Measurements from ENCODE around the gene TBPL1. TPM values are rescaled to one million over a fixed set of nuclear protein-coding genes. Genes with fewer than 3 reads are reported as not detected.

Gene TBPL1
- total RNA-seq, 1 experiment from 2014 or later, result 42.1 TPM

GRCh38 chr6:133954657-133955576, 1.9 kb downstream of the TBPL1 start:
- Mint-ChIP-seq H3K4me1 (peaks cover 40% of the 10 kb centered on the region), H3K9me3 (no peaks in the 10 kb centered on the region), H3K27ac (no peak overlapping the region; the same call in 1 of the 2 replicates), H3K27me3 (ENCODE audit: low read depth) (peaks cover 8% of the 10 kb centered on the region), H3K4me3 (peak overlapping the region; percentile 96), H3K36me3 (no peaks in the 10 kb centered on the region)
- ChIA-PET CTCF (interaction anchor here (1.2 to 2.7 kb wide), 3 partner anchors 11 to 142 kb away, joined by 6 to 14 read pairs (median 7); no protein-coding TSS in a partner anchor), POLR2A (no interaction called here)
- TF ChIP-seq ZNF671 (CRISPR knock-in tag; IDR thresholded peaks at IDR 0.05) (no peak), NFATC4 (CRISPR knock-in tag; IDR thresholded peaks at IDR 0.05) (no peak), OVOL2 (CRISPR knock-in tag; IDR thresholded peaks at IDR 0.05; ENCODE audit: borderline replicate concordance) (no peak), NR1H2 (CRISPR knock-in tag; IDR thresholded peaks at IDR 0.05) (no peak), KAT7 (CRISPR knock-in tag; IDR thresholded peaks at IDR 0.05; ENCODE audit: borderline replicate concordance) (no peak)
- TF ChIP-seq, protein P1, sequence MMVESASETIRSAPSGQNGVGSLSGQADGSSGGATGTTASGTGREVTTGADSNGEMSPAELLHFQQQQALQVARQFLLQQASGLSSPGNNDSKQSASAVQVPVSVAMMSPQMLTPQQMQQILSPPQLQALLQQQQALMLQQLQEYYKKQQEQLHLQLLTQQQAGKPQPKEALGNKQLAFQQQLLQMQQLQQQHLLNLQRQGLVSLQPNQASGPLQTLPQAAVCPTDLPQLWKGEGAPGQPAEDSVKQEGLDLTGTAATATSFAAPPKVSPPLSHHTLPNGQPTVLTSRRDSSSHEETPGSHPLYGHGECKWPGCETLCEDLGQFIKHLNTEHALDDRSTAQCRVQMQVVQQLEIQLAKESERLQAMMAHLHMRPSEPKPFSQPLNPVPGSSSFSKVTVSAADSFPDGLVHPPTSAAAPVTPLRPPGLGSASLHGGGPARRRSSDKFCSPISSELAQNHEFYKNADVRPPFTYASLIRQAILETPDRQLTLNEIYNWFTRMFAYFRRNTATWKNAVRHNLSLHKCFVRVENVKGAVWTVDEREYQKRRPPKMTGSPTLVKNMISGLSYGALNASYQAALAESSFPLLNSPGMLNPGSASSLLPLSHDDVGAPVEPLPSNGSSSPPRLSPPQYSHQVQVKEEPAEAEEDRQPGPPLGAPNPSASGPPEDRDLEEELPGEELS (CRISPR knock-in tag; IDR thresholded peaks at IDR 0.05), result no peak
- TF ChIP-seq, protein P2, sequence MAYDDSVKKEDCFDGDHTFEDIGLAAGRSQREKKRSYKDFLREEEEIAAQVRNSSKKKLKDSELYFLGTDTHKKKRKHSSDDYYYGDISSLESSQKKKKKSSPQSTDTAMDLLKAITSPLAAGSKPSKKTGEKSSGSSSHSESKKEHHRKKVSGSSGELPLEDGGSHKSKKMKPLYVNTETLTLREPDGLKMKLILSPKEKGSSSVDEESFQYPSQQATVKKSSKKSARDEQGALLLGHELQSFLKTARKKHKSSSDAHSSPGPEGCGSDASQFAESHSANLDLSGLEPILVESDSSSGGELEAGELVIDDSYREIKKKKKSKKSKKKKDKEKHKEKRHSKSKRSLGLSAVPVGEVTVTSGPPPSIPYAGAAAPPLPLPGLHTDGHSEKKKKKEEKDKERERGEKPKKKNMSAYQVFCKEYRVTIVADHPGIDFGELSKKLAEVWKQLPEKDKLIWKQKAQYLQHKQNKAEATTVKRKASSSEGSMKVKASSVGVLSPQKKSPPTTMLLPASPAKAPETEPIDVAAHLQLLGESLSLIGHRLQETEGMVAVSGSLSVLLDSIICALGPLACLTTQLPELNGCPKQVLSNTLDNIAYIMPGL (CRISPR knock-in tag; IDR thresholded peaks at IDR 0.05), result no peak
- DNase-seq (ENCODE audit: low spot score) (no peak), ATAC-seq (no peak)

GRCh38 chr6:133955582-133956415, 2.8 kb downstream of the TBPL1 start:
- H3K36me3 Mint-ChIP-seq, result no peaks in the 10 kb centered on the region
- ATAC-seq, result no peak
- POLR2A ChIA-PET, result no interaction called here
- H3K27me3 Mint-ChIP-seq (ENCODE audit: low read depth), result peaks cover 8% of the 10 kb centered on the region
- no peak overlapping the region for H3K27ac Mint-ChIP-seq
- peak overlapping the region; percentile 96 for H3K4me3 Mint-ChIP-seq
- no peak for DNase-seq (ENCODE audit: low spot score)
- H3K4me1 Mint-ChIP-seq, result peaks cover 40% of the 10 kb centered on the region
- H3K9me3 Mint-ChIP-seq, result no peaks in the 10 kb centered on the region
- no peak for TF ChIP-seq ZNF671 (CRISPR knock-in tag; IDR thresholded peaks at IDR 0.05)
- TF ChIP-seq NR2C2 (CRISPR knock-in tag; IDR thresholded peaks at IDR 0.05), result no peak
- no peak for TF ChIP-seq HMGA2 (CRISPR knock-in tag; IDR thresholded peaks at IDR 0.05)
- no peak for TF ChIP-seq GRHL2 (CRISPR knock-in tag; IDR thresholded peaks at IDR 0.05; ENCODE audit: insufficient replicate concordance, severe bottlenecking)
- TF ChIP-seq, protein P3, sequence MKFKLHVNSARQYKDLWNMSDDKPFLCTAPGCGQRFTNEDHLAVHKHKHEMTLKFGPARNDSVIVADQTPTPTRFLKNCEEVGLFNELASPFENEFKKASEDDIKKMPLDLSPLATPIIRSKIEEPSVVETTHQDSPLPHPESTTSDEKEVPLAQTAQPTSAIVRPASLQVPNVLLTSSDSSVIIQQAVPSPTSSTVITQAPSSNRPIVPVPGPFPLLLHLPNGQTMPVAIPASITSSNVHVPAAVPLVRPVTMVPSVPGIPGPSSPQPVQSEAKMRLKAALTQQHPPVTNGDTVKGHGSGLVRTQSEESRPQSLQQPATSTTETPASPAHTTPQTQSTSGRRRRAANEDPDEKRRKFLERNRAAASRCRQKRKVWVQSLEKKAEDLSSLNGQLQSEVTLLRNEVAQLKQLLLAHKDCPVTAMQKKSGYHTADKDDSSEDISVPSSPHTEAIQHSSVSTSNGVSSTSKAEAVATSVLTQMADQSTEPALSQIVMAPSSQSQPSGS (CRISPR knock-in tag; IDR thresholded peaks at IDR 0.05; ENCODE audit: borderline replicate concordance, low read depth), result no peak
- TF ChIP-seq, protein P4, sequence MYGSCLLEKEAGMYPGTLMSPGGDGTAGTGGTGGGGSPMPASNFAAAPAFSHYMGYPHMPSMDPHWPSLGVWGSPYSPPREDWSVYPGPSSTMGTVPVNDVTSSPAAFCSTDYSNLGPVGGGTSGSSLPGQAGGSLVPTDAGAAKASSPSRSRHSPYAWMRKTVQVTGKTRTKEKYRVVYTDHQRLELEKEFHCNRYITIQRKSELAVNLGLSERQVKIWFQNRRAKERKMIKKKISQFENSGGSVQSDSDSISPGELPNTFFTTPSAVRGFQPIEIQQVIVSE (CRISPR knock-in tag; IDR thresholded peaks at IDR 0.05; ENCODE audit: borderline replicate concordance), result no peak
- no peak for TF ChIP-seq ERG (CRISPR knock-in tag; IDR thresholded peaks at IDR 0.05)
- TF ChIP-seq, protein P5, sequence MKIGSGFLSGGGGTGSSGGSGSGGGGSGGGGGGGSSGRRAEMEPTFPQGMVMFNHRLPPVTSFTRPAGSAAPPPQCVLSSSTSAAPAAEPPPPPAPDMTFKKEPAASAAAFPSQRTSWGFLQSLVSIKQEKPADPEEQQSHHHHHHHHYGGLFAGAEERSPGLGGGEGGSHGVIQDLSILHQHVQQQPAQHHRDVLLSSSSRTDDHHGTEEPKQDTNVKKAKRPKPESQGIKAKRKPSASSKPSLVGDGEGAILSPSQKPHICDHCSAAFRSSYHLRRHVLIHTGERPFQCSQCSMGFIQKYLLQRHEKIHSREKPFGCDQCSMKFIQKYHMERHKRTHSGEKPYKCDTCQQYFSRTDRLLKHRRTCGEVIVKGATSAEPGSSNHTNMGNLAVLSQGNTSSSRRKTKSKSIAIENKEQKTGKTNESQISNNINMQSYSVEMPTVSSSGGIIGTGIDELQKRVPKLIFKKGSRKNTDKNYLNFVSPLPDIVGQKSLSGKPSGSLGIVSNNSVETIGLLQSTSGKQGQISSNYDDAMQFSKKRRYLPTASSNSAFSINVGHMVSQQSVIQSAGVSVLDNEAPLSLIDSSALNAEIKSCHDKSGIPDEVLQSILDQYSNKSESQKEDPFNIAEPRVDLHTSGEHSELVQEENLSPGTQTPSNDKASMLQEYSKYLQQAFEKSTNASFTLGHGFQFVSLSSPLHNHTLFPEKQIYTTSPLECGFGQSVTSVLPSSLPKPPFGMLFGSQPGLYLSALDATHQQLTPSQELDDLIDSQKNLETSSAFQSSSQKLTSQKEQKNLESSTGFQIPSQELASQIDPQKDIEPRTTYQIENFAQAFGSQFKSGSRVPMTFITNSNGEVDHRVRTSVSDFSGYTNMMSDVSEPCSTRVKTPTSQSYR (CRISPR knock-in tag; IDR thresholded peaks at IDR 0.05), result no peak
- no peak for TF ChIP-seq FOXP1 (CRISPR knock-in tag; IDR thresholded peaks at IDR 0.05; ENCODE audit: borderline replicate concordance)
- TF ChIP-seq FOXJ3 (CRISPR knock-in tag; IDR thresholded peaks at IDR 0.05; ENCODE audit: borderline replicate concordance), result no peak
- TF ChIP-seq TCF7 (CRISPR knock-in tag; IDR thresholded peaks at IDR 0.05; ENCODE audit: low read depth), result no peak
- TF ChIP-seq RELA (CRISPR knock-in tag; IDR thresholded peaks at IDR 0.05; ENCODE audit: borderline replicate concordance), result no peak
- TF ChIP-seq NFYB (CRISPR knock-in tag; conservative IDR thresholded peaks at IDR 0.05; ENCODE audit: low read depth), result no peak
- TF ChIP-seq CREB1 (CRISPR knock-in tag; IDR thresholded peaks at IDR 0.05), result no peak
- TF ChIP-seq SMAD4 (CRISPR knock-in tag; IDR thresholded peaks at IDR 0.05), result no peak
- no peak for TF ChIP-seq IRF2 (CRISPR knock-in tag; IDR thresholded peaks at IDR 0.05; ENCODE audit: borderline replicate concordance, low read depth)
- TF ChIP-seq JAZF1 (CRISPR knock-in tag; IDR thresholded peaks at IDR 0.05), result no peak
- CTCF ChIA-PET, result no interaction called here
